GM20431 (cell line): ENCODE data around the gene DCTPP1.

Source experiments
- in situ Hi-C: fragments of 300-500 bp; cut with MseI, MboI; formaldehyde crosslinking; loops from one replicate; pipeline ENCODE4 v1.15.0; 2020; ENCODE audit warnings: low sequenced_read_pairs; ENCODE audit not compliant: unreplicated experiment

DCTPP1 gene

GRCh38 chr16:30395155-30395991, 34.5 kb downstream of the DCTPP1 start, which contains the start of gene ZNF48:
TSS of gene ZNF48 (plus strand) at chr16:30395420. CDS start at chr16:30395795, 375 bp downstream.
- in situ Hi-C loops = no loop called here

- in situ Hi-C loops = no loop called here
Observed at GRCh38 chr16:30394592-30395154, 35.2 kb downstream of the DCTPP1 start.

- in situ Hi-C loops = no loop called here
Observed at GRCh38 chr16:30383521-30383920, 46.3 kb downstream of the DCTPP1 start.

GRCh38 chr16:30382111-30382881, 47.5 kb downstream of the DCTPP1 start, which contains the start of gene SEPTIN1:
TSS of gene SEPTIN1 (minus strand) at chr16:30382561. CDS start at chr16:30382542, 19 bp downstream.
- in situ Hi-C loops = no loop called here

GRCh38 chr16:30381291-30382041, 48.4 kb downstream of the DCTPP1 start:
- in situ Hi-C loops = no loop called here

GRCh38 chr16:30380803-30381208, 49.0 kb downstream of the DCTPP1 start:
- in situ Hi-C loops = no loop called here

- in situ Hi-C loops = no loop called here
Observed at GRCh38 chr16:30380072-30380802, 49.6 kb downstream of the DCTPP1 start.

- in situ Hi-C loops = no loop called here
Observed at GRCh38 chr16:30379158-30379783, 50.6 kb downstream of the DCTPP1 start.

- in situ Hi-C loops = no loop called here
Observed at GRCh38 chr16:30378236-30379157, 51.3 kb downstream of the DCTPP1 start.

- in situ Hi-C loops = no loop called here
Observed at GRCh38 chr16:30377812-30378235, 52.0 kb downstream of the DCTPP1 start.

GRCh38 chr16:30377050-30377811, 52.6 kb downstream of the DCTPP1 start:
- in situ Hi-C loops = no loop called here

GRCh38 chr16:30376461-30376902, 53.3 kb downstream of the DCTPP1 start:
- in situ Hi-C loops = no loop called here

GRCh38 chr16:30375864-30376263, 54.0 kb downstream of the DCTPP1 start:
- in situ Hi-C loops = no loop called here

- in situ Hi-C loops = loop anchor here (25.0 kb wide), 1 partner anchor 262 kb away; the partner anchor contains the start of genes GDPD3 and MAPK3
Observed at GRCh38 chr16:30374538-30374937, 55.3 kb downstream of the DCTPP1 start, which contains the start of gene MYL11. TSS of gene MYL11 (plus strand) at chr16:30374802. CDS start at chr16:30374858, 56 bp downstream.
